K562 (cell line): ENCODE data around the gene CD300H. TPM values are rescaled to one million over a fixed set of nuclear protein-coding genes. Genes with fewer than 3 reads are reported as not detected.

Experiments used
- ATAC-seq: fragments of 200-7000 bp; cut with Tn5 transposase; 3 replicates; pipeline ENCODE4 v1.9.1; 2020; ENCODE audit warnings: moderate library complexity
- Bru-seq: library from RNA; stranded (reverse); fragments of 400-500 nt; gene quantifications from one replicate; lab custom pipeline; 2021; lab: Mats Ljungman, UMichigan
- BruChase-seq, 2 experiments: library from RNA; stranded (reverse); fragments of 400-500 nt; gene quantifications; one replicate each; lab custom pipeline; 2021; lab: Mats Ljungman, UMichigan
- BruUV-seq: library from RNA; stranded (reverse); fragments of 400-500 nt; replicated peaks from 2 replicates; lab custom pipeline; 2021; lab: Mats Ljungman, UMichigan
- CTCF ChIA-PET: fragments of 300-600 bp; formaldehyde crosslinking; extraction: SDS; loops from one replicate; lab custom pipeline; 2021; ENCODE audit warnings: low intra/inter-chr PET ratio; lab: Yijun Ruan, JAX
- POLR2A ChIA-PET: fragments of 300-600, 350-650 bp; sonication (Branson Sonifier 250); formaldehyde crosslinking; extraction: SDS; loops from one replicate; lab custom pipeline; 2021; ENCODE audit warnings: antibody characterized with exemption, inconsistent platforms; lab: Yijun Ruan, JAX
- DNase-seq, 4 experiments: peaks; one replicate each; pipeline versions ENCODE4 v3.0.0 to v3.0.0-alpha.2; 2011 to 2018; ENCODE audit warnings: low spot score in 3 of 4, mixed read lengths in 3 of 4; ENCODE audit errors: extremely low read depth in 1 of 4
- FAIRE-seq: peaks from 2 replicates; lab custom pipeline; 2011; peaks lifted over from hg19 to GRCh38; lab: Jason Lieb, UNC
- H2AFZ ChIP-seq: 2 replicates; pipeline ENCODE4 v1.6.0; 2011; ENCODE audit warnings: low read depth, low read length, control low read depth, inconsistent platforms
- H3K27ac ChIP-seq: fragments of 200-600 bp; 3 replicates; pipeline ENCODE4 v1.8.0; 2011; ENCODE audit warnings: low read depth, mild to moderate bottlenecking, control low read depth, inconsistent platforms, low read length, moderate library complexity, mixed read lengths; ENCODE audit errors: extremely low read depth
- H3K27me3 ChIP-seq, 2 experiments: fragments of 300-600 bp in 1 of 2; 2 replicates in 1 of 2; 3 replicates in 1 of 2; pipeline versions ENCODE4 v1.6.0 to v1.8.0; 2011; ENCODE audit warnings: inconsistent platforms in 2 of 2, low read length in 2 of 2, mild to moderate bottlenecking in 1 of 2, mixed read lengths in 1 of 2, moderate library complexity in 1 of 2; ENCODE audit not compliant: control insufficient read depth in 2 of 2, insufficient read depth in 2 of 2
- H3K36me3 ChIP-seq: fragments of 300-600 bp; 3 replicates; pipeline ENCODE4 v1.8.0; 2011; ENCODE audit warnings: mild to moderate bottlenecking, low read length, inconsistent platforms; ENCODE audit not compliant: control insufficient read depth, insufficient read depth
- H3K4me1 ChIP-seq, 2 experiments: fragments of 200-600 bp in 1 of 2; replicated peaks in 1 of 2; 2 replicates in 1 of 2; 3 replicates in 1 of 2; pipeline versions ENCODE4 v1.5.1 to v1.8.0; 2011; ENCODE audit warnings: inconsistent platforms in 2 of 2, low read length in 2 of 2, mild to moderate bottlenecking in 1 of 2, mixed read lengths in 1 of 2, moderate library complexity in 1 of 2; ENCODE audit not compliant: control insufficient read depth in 2 of 2, insufficient read depth in 2 of 2
- H3K4me2 ChIP-seq: 2 replicates; pipeline ENCODE4 v1.6.1; 2011; ENCODE audit warnings: low read length, control low read depth, inconsistent platforms, mixed read lengths; ENCODE audit not compliant: insufficient read depth
- H3K4me3 ChIP-seq: fragments of 200-600 bp; sonication (generic), shearing (Covaris generic); 2 replicates; pipeline ENCODE4 v1.5.1; 2016; ENCODE audit warnings: control low read depth, inconsistent platforms
- H3K79me2 ChIP-seq: fragments of 200-600 bp; 3 replicates; pipeline ENCODE4 v1.8.0; 2011; ENCODE audit warnings: low read length, inconsistent platforms; ENCODE audit not compliant: control insufficient read depth, insufficient read depth
- H3K9ac ChIP-seq, 2 experiments: 2 replicates each; pipeline versions ENCODE4 v1.6.0 to v1.6.1; 2011; ENCODE audit warnings: low read depth in 2 of 2, low read length in 2 of 2, control low read depth in 1 of 2, inconsistent platforms in 1 of 2, mild to moderate bottlenecking in 1 of 2, mixed read lengths in 1 of 2; ENCODE audit not compliant: insufficient read depth in 1 of 2
- H3K9me1 ChIP-seq: one replicate; pipeline ENCODE4 v1.6.0; 2011; ENCODE audit warnings: inconsistent platforms, mild to moderate bottlenecking, low read length, moderate library complexity; ENCODE audit not compliant: control insufficient read depth, insufficient read depth
- H3K9me3 ChIP-seq: replicated peaks from 2 replicates; pipeline ENCODE4 v1.5.1; 2011; ENCODE audit warnings: low read depth, low read length, inconsistent platforms; ENCODE audit not compliant: control insufficient read depth, insufficient read depth
- H4K20me1 ChIP-seq: replicated peaks from 2 replicates; pipeline ENCODE4 v1.6.1; 2011; ENCODE audit warnings: low read length, inconsistent platforms, mixed read lengths; ENCODE audit not compliant: control insufficient read depth, insufficient read depth
- FOXK2 ChIP-seq, 2 experiments: fragments of 450-650 bp; IDR thresholded peaks in 1 of 2; conservative IDR thresholded peaks in 1 of 2; 2 replicates each; pipeline ENCODE4 v1.6.1; 2016; ENCODE audit warnings: low read depth in 2 of 2, mild to moderate bottlenecking in 1 of 2
- NONO ChIP-seq, 2 experiments: fragments of 200-400 bp in 1 of 2; fragments of 450-650 bp in 1 of 2; formaldehyde crosslinking in 1 of 2; IDR thresholded peaks; 2 replicates each; pipeline ENCODE4 v1.6.1; 2017; ENCODE audit warnings: low read depth in 2 of 2, mild to moderate bottlenecking in 2 of 2, moderate library complexity in 2 of 2, low read length in 1 of 2
- POU5F1 ChIP-seq: fragments of 150-350 bp; IDR thresholded peaks from 2 replicates; pipeline ENCODE4 v1.6.1; 2014; ENCODE audit warnings: borderline replicate concordance, low read length, low read depth, mild to moderate bottlenecking; ENCODE audit not compliant: partially characterized antibody
- SAP30 ChIP-seq: fragments of 200-600 bp; sonication (generic); IDR thresholded peaks from 2 replicates; pipeline ENCODE4 v1.6.1; 2012; ENCODE audit warnings: borderline replicate concordance, low read depth, mild to moderate bottlenecking, moderate library complexity, low read length, control low read depth, inconsistent platforms; ENCODE audit not compliant: insufficient read depth, poor library complexity, severe bottlenecking
- ZNF764 ChIP-seq: fragments of 250-450 bp; sonication (Bioruptor Pico); IDR thresholded peaks from 2 replicates; pipeline ENCODE4 v1.4.0; 2020; ENCODE audit warnings: low read depth, mild to moderate bottlenecking, moderate library complexity
- WGBS: fragments of 100-300 bp; shearing (Covaris generic); methylation state at CpG from one replicate; pipeline ENCODE4 v1.1.6; 2016; ENCODE audit warnings: low coverage, mixed read lengths; ENCODE audit not compliant: insufficient coverage; ENCODE audit errors: missing lambda C conversion rate; 5-methylcytosine and 5-hydroxymethylcytosine counted together
- in situ Hi-C: fragments of 300-500 bp; cut with MboI; formaldehyde crosslinking; loops from 4 replicates; pipeline ENCODE4 v1.15.0; 2018; ENCODE audit warnings: inconsistent platforms, mixed read lengths
- intact Hi-C: fragments of 100-400 bp; cut with micrococcal nuclease; formaldehyde crosslinking; loops from 2 replicates; pipeline ENCODE4 v1.14.2; 2022
- long read RNA-seq, 3 experiments: library from polyadenylated mRNA in 2 of 3; library from RNA in 1 of 3; unstranded in 2 of 3; stranded (forward) in 1 of 3; transcript quantifications; one replicate each; pipeline ENCODE4 v2.0.0, GENCODE V29; 2019 to 2022
- polyA minus RNA-seq, 3 experiments: library from RNA; depleted of rRNA, polyadenylated mRNA; stranded (reverse); fragments of >200 nt; gene quantifications; 2 replicates each; pipeline ENCODE4 v1.2.3, GENCODE V29; 2011
- polyA plus RNA-seq, 8 experiments: library from polyadenylated mRNA; depleted of rRNA in 4 of 8; stranded (reverse) in 5 of 8; unstranded in 3 of 8; fragments of >200 nt; fragmentation: Nextera tagmentation in 2 of 8; fragmentation: Illumina TruSeq in 1 of 8; extraction: Ambion mirVana in 2 of 8; extraction: Trizol in 1 of 8; gene quantifications; 2 replicates each; pipeline versions ENCODE4 v1.2.1 to v1.2.3, GENCODE V29; 2011 to 2014; ENCODE audit warnings: inconsistent platforms in 1 of 8, missing spikeins in 1 of 8
- total RNA-seq, 7 experiments: library from RNA; depleted of rRNA in 6 of 7; stranded (reverse); fragments of >200 nt in 6 of 7; fragmentation: Illumina TruSeq in 2 of 7; extraction: Trizol in 2 of 7; gene quantifications; 2 replicates each; pipeline versions ENCODE4 v1.2.1 to v1.2.3, GENCODE V29; 2011 to 2021; ENCODE audit warnings: low replicate concordance in 1 of 7
- TF ChIP-seq, protein P1 (sequence below): IDR thresholded peaks from 3 replicates; pipeline ENCODE4 v1.6.1; 2011; ENCODE audit warnings: borderline replicate concordance, mild to moderate bottlenecking; ENCODE audit not compliant: insufficient read length, insufficient read depth

Gene CD300H
- total RNA-seq (2011; cell fraction: chromatin; rRNA removed; ENCODE audit: low replicate concordance): not detected in 2 replicates
- total RNA-seq (2011; cell fraction: nucleolus; rRNA removed): not detected in 2 replicates
- not detected in 2 replicates for total RNA-seq (2011; cell fraction: nucleoplasm; rRNA removed)
- total RNA-seq (2014; rRNA removed) (not detected in 2 replicates), total RNA-seq (2014; rRNA removed; fragmentation: Illumina TruSeq; extraction: Trizol) (not detected in 2 replicates), total RNA-seq (2015; rRNA removed; fragmentation: Illumina TruSeq; extraction: Trizol) (not detected in 2 replicates), total RNA-seq (2021) (not detected in 2 replicates), polyA plus RNA-seq (2011; rRNA removed) (not detected in 2 replicates), polyA plus RNA-seq (2014; fragmentation: Illumina TruSeq; extraction: Trizol) (not detected in 2 replicates), polyA plus RNA-seq (2014; fragmentation: Nextera tagmentation; extraction: Ambion mirVana) (not detected), polyA plus RNA-seq (2014; rRNA removed) (not detected in 2 replicates), polyA minus RNA-seq (2011; rRNA and poly(A)+ RNA removed) (not detected in 2 replicates), Bru-seq, nascent RNA (not detected), BruChase-seq, experiment 1, labeled RNA remaining after a 2-hour chase (not detected), BruChase-seq, experiment 2, labeled RNA remaining after a 6-hour chase (not detected)
- not detected in 2 replicates for polyA plus RNA-seq (2011; cell fraction: cytosol; rRNA removed)
- polyA plus RNA-seq (2011; cell fraction: nucleus; rRNA removed): not detected in 2 replicates
- polyA plus RNA-seq (2012): not detected in 2 replicates
- not detected in 2 replicates for polyA minus RNA-seq (2011; cell fraction: cytosol; rRNA and poly(A)+ RNA removed)
- polyA minus RNA-seq (2011; cell fraction: nucleus; rRNA and poly(A)+ RNA removed): not detected in 2 replicates
- long read RNA-seq, experiment 1: 0 reads
- long read RNA-seq, experiment 2: 0 reads
- long read RNA-seq, experiment 3: 0 reads

GRCh38 chr17:74567397-74567796 lies at the start of gene CD300H:
Gene CD300H, minus strand, starts transcription at chr17:74567509.
- H3K27me3 ChIP-seq: peaks cover 0 to 44% of the 10 kb centered on the region in 2 experiments; a peak in 4 of 5 replicates
- no peak within 1 kb of the TSS for H3K4me2 ChIP-seq
- no peak for FAIRE-seq
- no peak within 1 kb of the TSS for H3K27ac ChIP-seq
- H3K79me2 ChIP-seq: no peaks in the 10 kb centered on the region
- no TSS peak for BruUV-seq
- ChIA-PET POLR2A (no interaction called here), CTCF (no interaction called here)
- no peaks in the 10 kb centered on the region for H3K4me1 ChIP-seq
- H3K36me3 ChIP-seq: no peaks in the 10 kb centered on the region
- no peaks in the 10 kb centered on the region for H3K9me3 ChIP-seq
- 0% methylated on average over 2 of the region's 2 CpGs for WGBS
- in situ Hi-C loops (no loop called here), intact Hi-C loops (no loop called here)
- no peak within 1 kb of the TSS for H3K4me3 ChIP-seq
- no peak within 1 kb of the TSS for H3K9ac ChIP-seq
- ATAC-seq: no peak
- no peak for DNase-seq
- H3K9me1 ChIP-seq: no peaks in the 10 kb centered on the region
- peaks cover 4% of the 10 kb centered on the region for H4K20me1 ChIP-seq
- no peak within 1 kb of the TSS for H2AFZ ChIP-seq
- TF ChIP-seq FOXK2 (conservative IDR thresholded peaks at IDR 0.05 in 1 of 2, IDR thresholded peaks at IDR 0.05 in 1 of 2; ENCODE audit: low read depth in 2 of 2): no peak
- TF ChIP-seq POU5F1: no peak
- TF ChIP-seq ZNF764 (CRISPR knock-in tag): no peak
- no peak for TF ChIP-seq SAP30
- TF ChIP-seq, protein P1, sequence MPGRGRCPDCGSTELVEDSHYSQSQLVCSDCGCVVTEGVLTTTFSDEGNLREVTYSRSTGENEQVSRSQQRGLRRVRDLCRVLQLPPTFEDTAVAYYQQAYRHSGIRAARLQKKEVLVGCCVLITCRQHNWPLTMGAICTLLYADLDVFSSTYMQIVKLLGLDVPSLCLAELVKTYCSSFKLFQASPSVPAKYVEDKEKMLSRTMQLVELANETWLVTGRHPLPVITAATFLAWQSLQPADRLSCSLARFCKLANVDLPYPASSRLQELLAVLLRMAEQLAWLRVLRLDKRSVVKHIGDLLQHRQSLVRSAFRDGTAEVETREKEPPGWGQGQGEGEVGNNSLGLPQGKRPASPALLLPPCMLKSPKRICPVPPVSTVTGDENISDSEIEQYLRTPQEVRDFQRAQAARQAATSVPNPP: no peak
- TF ChIP-seq NONO (IDR thresholded peaks at IDR 0.05; ENCODE audit: low read depth in 2 of 2, low read length in 1 of 2): no peak
